NB4 (cell line): ENCODE results near the gene CYYR1.

Source experiments
- CTCF ChIP-seq: IDR thresholded peaks from one replicate; pipeline ENCODE4 v1.5.1; 2012; ENCODE audit warnings: low read depth, low read length
- MYC ChIP-seq: IDR thresholded peaks from 2 replicates; pipeline ENCODE4 v1.6.1; 2011; ENCODE audit warnings: low read depth, low read length
- POLR2A ChIP-seq: IDR thresholded peaks from 2 replicates; pipeline ENCODE4 v1.6.1; 2011; ENCODE audit warnings: mild to moderate bottlenecking; ENCODE audit not compliant: insufficient read length; ENCODE audit errors: extremely low read depth
- TF ChIP-seq, protein P1 (sequence below): IDR thresholded peaks from 2 replicates; pipeline ENCODE4 v1.6.1; 2011; ENCODE audit warnings: low read depth, low read length

- no peak for TF ChIP-seq CTCF
- TF ChIP-seq, protein P1, sequence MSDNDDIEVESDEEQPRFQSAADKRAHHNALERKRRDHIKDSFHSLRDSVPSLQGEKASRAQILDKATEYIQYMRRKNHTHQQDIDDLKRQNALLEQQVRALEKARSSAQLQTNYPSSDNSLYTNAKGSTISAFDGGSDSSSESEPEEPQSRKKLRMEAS: no peak
- TF ChIP-seq POLR2A: no peak
- no peak for TF ChIP-seq MYC
Measured at GRCh38 chr21:26550326-26550725, 22.8 kb downstream of the CYYR1 start.
